Measurements from ENCODE around the gene INSC.

The INSC gene

DNA sequence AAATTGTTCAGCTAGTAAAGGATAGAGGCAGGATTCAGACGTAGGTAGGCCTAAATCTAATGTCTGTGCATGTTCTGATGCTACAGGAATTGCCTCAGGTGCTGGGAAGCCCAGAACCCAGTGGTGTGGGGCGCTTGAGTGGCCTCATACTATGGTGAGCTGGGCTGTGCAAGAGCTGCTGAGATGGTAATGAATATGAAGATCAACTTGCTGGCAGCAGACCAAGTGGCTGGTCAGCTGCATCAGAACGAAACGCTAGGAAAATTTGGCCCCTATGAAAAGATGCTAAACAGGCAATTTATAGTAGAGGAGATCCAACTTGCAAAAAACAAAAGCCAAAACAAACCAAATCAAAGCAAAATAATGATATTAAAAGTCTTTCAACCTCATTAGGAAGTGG is 102.7 kb downstream of the INSC start:
- DNase-seq (ENCODE audit: low read depth): no peak
- no peak overlapping the region for H3K4me3 ChIP-seq (ENCODE audit: control insufficient read depth, low read depth, low read length)
- no peak for TF ChIP-seq CTCF (conservative IDR thresholded peaks at IDR 0.05; ENCODE audit: control insufficient read depth, insufficient read depth, low read depth, low read length)

- TF ChIP-seq CTCF (conservative IDR thresholded peaks at IDR 0.05; ENCODE audit: control insufficient read depth, insufficient read depth, low read depth, low read length): no peak
- DNase-seq (ENCODE audit: low read depth): peak; percentile 17
- no peak overlapping the region for H3K4me3 ChIP-seq (ENCODE audit: control insufficient read depth, low read depth, low read length)
Observed at GRCh38 chr11:15222777-15223176, 108.1 kb downstream of the INSC start.

DNA sequence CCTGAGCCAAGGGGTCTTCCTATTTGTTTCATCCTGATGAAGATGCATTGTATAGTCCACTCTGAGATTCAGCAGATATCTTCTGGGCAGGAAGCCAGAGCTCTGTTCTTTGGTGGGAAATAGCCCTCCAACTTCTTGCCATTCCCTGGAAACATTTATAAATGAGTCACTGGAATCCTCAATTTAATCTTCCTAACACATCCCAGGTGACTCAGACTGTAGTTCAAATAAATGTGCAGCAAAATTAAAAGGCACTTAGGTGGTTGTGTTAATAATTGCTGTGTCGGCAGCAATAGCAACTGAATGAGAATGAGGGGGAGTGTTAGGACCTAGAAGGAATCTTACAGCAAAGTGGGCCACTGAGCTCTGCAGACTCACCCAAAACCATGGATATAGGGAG is 108.6 kb downstream of the INSC start:
- no peak for TF ChIP-seq CTCF (conservative IDR thresholded peaks at IDR 0.05; ENCODE audit: control insufficient read depth, insufficient read depth, low read depth, low read length)
- no peak overlapping the region for H3K4me3 ChIP-seq (ENCODE audit: control insufficient read depth, low read depth, low read length)
- peak; percentile 72 for DNase-seq (ENCODE audit: low read depth)

DNA sequence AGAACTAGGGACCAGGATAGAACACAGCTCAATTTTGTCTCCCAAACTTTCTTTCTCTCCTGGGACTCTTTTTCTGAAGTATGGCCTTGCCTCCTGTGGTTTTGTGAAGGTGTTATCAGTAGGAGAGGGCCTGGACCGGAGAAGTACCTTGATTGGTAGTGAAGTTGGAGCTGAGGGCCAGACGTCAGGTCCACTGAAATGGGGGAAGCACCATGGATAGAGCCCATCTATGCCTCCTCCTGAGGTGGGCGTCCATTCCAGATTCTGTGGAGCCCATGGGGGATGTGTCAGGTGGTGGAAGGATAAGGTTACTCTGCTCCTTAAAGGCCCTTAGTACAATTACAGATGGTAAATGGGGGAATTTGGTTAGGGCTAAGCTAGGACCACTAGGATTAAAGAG is 109.7 kb downstream of the INSC start:
- H3K4me3 ChIP-seq (ENCODE audit: control insufficient read depth, low read depth, low read length): no peak overlapping the region
- no peak for TF ChIP-seq CTCF (conservative IDR thresholded peaks at IDR 0.05; ENCODE audit: control insufficient read depth, insufficient read depth, low read depth, low read length)
- no peak for DNase-seq (ENCODE audit: low read depth)

GRCh38 chr11:15227011-15227410 is 112.3 kb downstream of the INSC start:
- no peak for TF ChIP-seq CTCF (conservative IDR thresholded peaks at IDR 0.05; ENCODE audit: control insufficient read depth, insufficient read depth, low read depth, low read length)
- no peak overlapping the region for H3K4me3 ChIP-seq (ENCODE audit: control insufficient read depth, low read depth, low read length)
- DNase-seq (ENCODE audit: low read depth): no peak

GRCh38 chr11:15228331-15228849 is 113.7 kb downstream of the INSC start:
- H3K4me3 ChIP-seq (ENCODE audit: control insufficient read depth, low read depth, low read length): no peak overlapping the region
- no peak for DNase-seq (ENCODE audit: low read depth)
- no peak for TF ChIP-seq CTCF (conservative IDR thresholded peaks at IDR 0.05; ENCODE audit: control insufficient read depth, insufficient read depth, low read depth, low read length)

- no peak overlapping the region for H3K4me3 ChIP-seq (ENCODE audit: control insufficient read depth, low read depth, low read length)
- no peak for DNase-seq (ENCODE audit: low read depth)
- TF ChIP-seq CTCF (conservative IDR thresholded peaks at IDR 0.05; ENCODE audit: control insufficient read depth, insufficient read depth, low read depth, low read length): no peak
Observed at GRCh38 chr11:15229069-15229468, 114.3 kb downstream of the INSC start.

Data from fibroblast of mammary gland (primary cell).